Progenitor cell of endocrine pancreas (in vitro differentiated cells): ENCODE measurements around the gene SMG9. TPM values are rescaled to one million over a fixed set of nuclear protein-coding genes. Genes with fewer than 3 reads are reported as not detected.

Experiments used
- DNase-seq: peaks from one replicate; pipeline ENCODE4 v3.0.0; 2021; ENCODE audit warnings: low spot score; ENCODE audit not compliant: unreplicated experiment
- H3K27ac Mint-ChIP-seq: 2 replicates; pipeline ENCODE4 v1.8.0; 2021; ENCODE audit warnings: mild to moderate bottlenecking, moderate library complexity, mixed read lengths
- H3K27me3 Mint-ChIP-seq: 2 replicates; pipeline ENCODE4 v1.8.0; 2021; ENCODE audit warnings: mixed read lengths
- H3K36me3 Mint-ChIP-seq: 2 replicates; pipeline ENCODE4 v1.8.0; 2022; ENCODE audit warnings: mixed read lengths; ENCODE audit not compliant: insufficient read depth
- H3K4me1 Mint-ChIP-seq: 2 replicates; pipeline ENCODE4 v1.8.0; 2021; ENCODE audit warnings: low read depth, mixed read lengths
- H3K4me3 Mint-ChIP-seq: 2 replicates; pipeline ENCODE4 v1.8.0; 2021; ENCODE audit warnings: low read depth, mild to moderate bottlenecking, moderate library complexity, mixed read lengths
- H3K9me3 Mint-ChIP-seq: 2 replicates; pipeline ENCODE4 v1.8.0; 2021; ENCODE audit warnings: low read depth, mixed read lengths
- CTCF ChIP-seq: fragments of 200-600 bp; sonication (generic); IDR thresholded peaks from one replicate; pipeline ENCODE4 v1.5.0; 2021; ENCODE audit warnings: antibody characterized with exemption, mild to moderate bottlenecking; ENCODE audit not compliant: unreplicated experiment
- total RNA-seq: library from RNA; stranded (reverse); gene quantifications from 2 replicates; pipeline ENCODE4 v1.2.1, GENCODE V29; 2021

The SMG9 gene
- total RNA-seq, 1 donor from 2014 or later = 78.9 TPM

GRCh38 chr19:43705729-43706128 lies 49.0 kb downstream of the SMG9 start:
- no peak for DNase-seq
- no peak for TF ChIP-seq CTCF
- Mint-ChIP-seq H3K4me3 (no peak overlapping the region), H3K27me3 (peaks cover 10% of the 10 kb centered on the region), H3K4me1 (peaks cover 4% of the 10 kb centered on the region), H3K27ac (no peak overlapping the region), H3K9me3 (no peaks in the 10 kb centered on the region), H3K36me3 (peaks cover 1% of the 10 kb centered on the region)

GRCh38 chr19:43704002-43704705 lies 50.6 kb downstream of the SMG9 start:
- no peak for DNase-seq
- no peak for TF ChIP-seq CTCF
- Mint-ChIP-seq H3K4me3 (no peak overlapping the region), H3K27ac (no peak overlapping the region), H3K4me1 (peaks cover 4% of the 10 kb centered on the region), H3K9me3 (no peaks in the 10 kb centered on the region), H3K36me3 (peaks cover under 1% of the 10 kb centered on the region), H3K27me3 (peaks cover 21% of the 10 kb centered on the region)

GRCh38 chr19:43700395-43701000 lies 54.3 kb downstream of the SMG9 start:
- no peaks in the 10 kb centered on the region for H3K9me3 Mint-ChIP-seq
- no peak overlapping the region for H3K27ac Mint-ChIP-seq
- H3K4me1 Mint-ChIP-seq = peaks cover 4% of the 10 kb centered on the region
- peaks cover 49% of the 10 kb centered on the region for H3K27me3 Mint-ChIP-seq
- H3K4me3 Mint-ChIP-seq = no peak overlapping the region
- no peak for DNase-seq
- no peaks in the 10 kb centered on the region for H3K36me3 Mint-ChIP-seq
- no peak for TF ChIP-seq CTCF

- H3K27ac Mint-ChIP-seq = no peak overlapping the region
- no peak for TF ChIP-seq CTCF
- peaks cover 53% of the 10 kb centered on the region for H3K27me3 Mint-ChIP-seq
- peak; percentile 30 for DNase-seq
- no peak overlapping the region for H3K4me3 Mint-ChIP-seq
- no peaks in the 10 kb centered on the region for H3K36me3 Mint-ChIP-seq
- H3K4me1 Mint-ChIP-seq = peaks cover 3% of the 10 kb centered on the region
- no peaks in the 10 kb centered on the region for H3K9me3 Mint-ChIP-seq
Observed at GRCh38 chr19:43699506-43700394, 55.0 kb downstream of the SMG9 start.

GRCh38 chr19:43697295-43697694 lies 57.5 kb downstream of the SMG9 start:
- no peak for DNase-seq
- Mint-ChIP-seq H3K36me3 (no peaks in the 10 kb centered on the region), H3K27me3 (peaks cover 63% of the 10 kb centered on the region), H3K4me3 (no peak overlapping the region), H3K4me1 (no peaks in the 10 kb centered on the region), H3K9me3 (peaks cover 2% of the 10 kb centered on the region), H3K27ac (no peak overlapping the region)
- TF ChIP-seq CTCF = no peak
